Transverse colon (tissue), 3 donors: ENCODE results near the gene BRSK2.

Experiments
- CTCF ChIP-seq, 5 experiments: fragments of 200-600 bp in 3 of 5; fragments of 450-650 bp in 2 of 5; sonication (generic) in 3 of 5; IDR thresholded peaks; 1 replicate in 2 of 5; 2 replicates in 3 of 5; pipeline ENCODE4 v1.5.1; 2016 to 2017; ENCODE audit warnings: antibody characterized with exemption in 5 of 5, inconsistent platforms in 3 of 5, mild to moderate bottlenecking in 2 of 5, moderate library complexity in 1 of 5
- EP300 ChIP-seq: sonication (generic); formaldehyde crosslinking; IDR thresholded peaks from one replicate; pipeline ENCODE4 v1.6.1; 2017; ENCODE audit warnings: antibody characterized with exemption, low read depth

GRCh38 chr11:1371026-1371325, 18.8 kb upstream of the BRSK2 start:
- no peak for TF ChIP-seq CTCF (IDR thresholded peaks at IDR 0.05)
- no peak for TF ChIP-seq EP300
